ENCODE data around the gene NANOS2. TPM values are rescaled to one million over a fixed set of nuclear protein-coding genes. Genes with fewer than 3 reads are reported as not detected.
A peak's percentile ranks its signal among the peaks of the same experiment; 100 is the strongest.
"Not testable (repeated sequence)": the region's sequence is repeated elsewhere in the genome, so short reads cannot be mapped to it uniquely, and the experiment has no call there.

Gene NANOS2
- total RNA-seq, 1 donor from 2014 or later, result not detected

DNA sequence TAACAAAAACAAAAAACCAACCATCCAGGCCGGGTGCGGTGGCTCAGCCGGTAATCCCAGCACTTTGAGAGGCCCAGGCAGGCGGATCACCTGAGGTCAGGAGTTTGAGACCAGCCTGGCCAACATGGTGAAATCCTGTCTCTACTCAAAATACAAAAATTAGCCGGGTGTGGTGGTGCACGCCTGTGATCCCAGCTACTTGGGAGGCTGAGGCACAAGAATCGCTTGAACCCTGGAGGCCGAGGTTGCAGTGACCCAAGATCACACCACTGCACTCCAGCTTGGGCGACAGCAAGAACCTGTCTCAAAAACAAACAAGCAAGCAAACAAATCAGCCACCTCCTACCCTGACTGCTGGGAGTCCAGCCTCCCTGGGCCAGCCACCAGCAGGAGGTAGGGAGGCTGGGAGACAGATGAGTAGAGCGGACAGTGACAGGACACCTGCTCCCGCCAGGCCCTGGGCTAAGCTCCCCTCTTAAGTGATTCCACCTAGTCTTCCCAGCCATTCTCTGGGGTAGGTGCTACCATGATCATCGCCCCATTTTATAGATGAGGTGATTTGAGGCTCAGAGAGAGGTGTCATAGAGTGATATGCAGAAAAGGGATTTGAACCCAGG, 18.5 kb downstream of the NANOS2 start:
- not testable (repeated sequence) for DNase-seq (ENCODE audit: low spot score)

DNA sequence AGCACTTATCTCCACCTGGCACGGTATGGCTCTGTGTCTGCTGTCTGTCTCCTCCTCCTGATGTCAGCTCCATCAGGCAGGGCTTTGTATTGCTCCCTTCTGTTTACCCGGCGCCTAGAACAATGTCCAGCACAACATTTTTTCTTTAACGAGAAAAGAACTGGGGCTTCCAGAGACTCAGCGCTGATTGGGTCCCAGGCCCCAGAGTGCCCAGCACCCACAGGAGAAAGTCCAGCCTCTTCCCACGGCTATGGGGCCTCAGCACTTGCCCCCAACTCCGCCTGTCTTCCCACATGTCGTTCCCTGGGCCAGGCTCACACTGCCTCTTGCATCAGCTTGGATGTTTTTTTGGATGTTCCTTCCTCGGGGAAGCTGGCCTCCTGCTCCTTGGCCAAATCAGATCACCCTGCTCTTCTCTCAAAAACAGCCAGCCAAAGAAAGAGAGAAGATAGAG, 19.0 kb downstream of the NANOS2 start:
- no peak for DNase-seq (ENCODE audit: low spot score)

DNA sequence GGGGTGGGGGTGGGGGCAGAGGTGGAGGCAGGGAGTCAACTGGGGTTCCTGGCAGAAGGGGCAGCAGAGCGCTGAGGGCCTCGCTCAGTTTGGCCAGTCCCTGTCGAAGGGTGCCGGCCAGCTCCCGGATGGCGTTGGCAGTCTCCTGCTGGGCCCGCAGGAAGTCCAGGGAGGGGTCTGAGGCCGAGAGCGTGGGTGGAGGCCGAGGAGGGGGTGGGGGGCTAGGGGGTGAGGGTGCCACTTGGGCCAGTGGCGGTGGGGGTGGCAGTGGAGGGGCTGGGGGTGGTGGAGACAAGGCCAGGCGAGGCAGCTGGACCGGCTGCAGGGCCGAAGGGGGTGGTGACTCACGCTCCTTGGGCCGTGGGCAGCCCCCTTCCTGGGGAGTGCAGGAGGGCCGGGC, 23.7 kb downstream of the NANOS2 start:
- DNase-seq (ENCODE audit: low spot score), result no peak

GRCh38 chr19:45889210-45889885, 25.2 kb downstream of the NANOS2 start:
- no peak for DNase-seq (ENCODE audit: low spot score)

GRCh38 chr19:45887200-45887710, 27.3 kb downstream of the NANOS2 start:
- no peak for DNase-seq (ENCODE audit: low spot score)

- DNase-seq (ENCODE audit: low spot score), result peak; percentile 95
Measured at GRCh38 chr19:45886427-45887199, 28.0 kb downstream of the NANOS2 start.

GRCh38 chr19:45885556-45886426, 28.8 kb downstream of the NANOS2 start, which contains the start of gene IRF2BP1:
IRF2BP1 (minus strand) TSS chr19:45886141; CDS start chr19:45885774, 367 bp downstream.
- peak; percentile 94 for DNase-seq (ENCODE audit: low spot score)

- DNase-seq (ENCODE audit: low spot score), result no peak
Measured at GRCh38 chr19:45884682-45885555, 29.7 kb downstream of the NANOS2 start.

- no peak for DNase-seq (ENCODE audit: low spot score)
Measured at GRCh38 chr19:45883881-45884681, 30.5 kb downstream of the NANOS2 start.

DNA sequence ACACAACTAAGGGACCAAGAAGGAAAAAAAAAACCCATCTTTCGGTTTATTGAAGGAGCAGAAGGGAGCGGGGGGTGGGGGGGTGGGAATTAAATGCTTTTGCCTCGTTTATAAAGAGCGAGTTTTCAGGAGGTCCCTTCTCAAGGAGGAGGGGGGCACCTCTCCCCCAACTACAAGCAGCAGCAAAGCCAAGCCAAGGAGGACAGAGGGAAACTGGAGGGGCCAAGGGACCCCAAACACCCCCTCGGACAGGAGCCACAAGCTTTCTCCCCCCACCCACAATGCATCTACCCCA, 31.0 kb downstream of the NANOS2 start:
- no peak for DNase-seq (ENCODE audit: low spot score)

DNA sequence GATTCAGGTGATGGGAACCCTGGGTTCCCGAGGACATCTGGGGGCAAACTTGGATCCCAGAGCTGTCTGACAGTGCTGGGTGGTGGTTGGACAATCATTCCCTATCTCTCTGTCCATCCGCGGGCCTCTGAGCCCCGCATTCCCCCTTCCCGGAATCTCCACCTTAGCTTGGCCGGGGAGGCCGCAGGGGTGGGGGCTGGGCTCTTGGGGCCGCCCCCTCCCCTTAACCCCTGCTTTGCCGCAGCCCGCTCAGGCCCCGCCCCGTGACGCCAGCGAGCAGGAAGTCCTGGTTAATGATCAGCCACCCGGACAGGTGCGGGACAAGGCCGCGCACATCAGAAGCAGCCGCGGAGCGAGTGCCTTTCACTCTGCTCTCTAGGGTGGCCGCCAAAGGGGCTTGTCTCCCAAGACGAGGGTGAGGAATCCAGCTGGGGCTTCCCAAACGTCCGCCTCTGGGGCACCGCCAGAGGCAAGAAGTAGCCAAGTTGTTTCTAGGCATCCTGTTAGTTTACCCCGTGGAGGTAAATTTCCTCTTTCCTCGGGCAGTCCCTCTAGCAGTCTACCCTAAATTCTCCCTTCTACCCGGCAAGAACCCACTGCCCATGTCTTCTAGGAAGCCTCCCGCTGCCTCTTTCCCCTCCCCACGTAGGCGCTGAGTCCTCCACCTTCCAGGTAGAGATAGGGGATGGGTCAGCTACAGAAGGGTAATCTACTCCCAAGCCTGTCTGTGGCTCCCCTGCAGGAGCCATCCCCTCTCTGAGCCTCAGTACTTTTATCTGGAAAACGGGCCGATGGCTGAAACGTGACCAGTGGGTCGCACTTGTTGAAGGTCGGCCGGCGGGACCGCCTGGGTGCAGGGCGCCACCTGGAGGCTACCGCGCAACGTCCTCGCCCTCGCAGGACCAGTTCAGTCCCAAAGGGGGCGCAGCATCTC, 31.7 kb downstream of the NANOS2 start:
- peak; percentile 83 for DNase-seq (ENCODE audit: low spot score)

GRCh38 chr19:45881909-45882528, 32.6 kb downstream of the NANOS2 start:
- DNase-seq (ENCODE audit: low spot score), result no peak

DNA sequence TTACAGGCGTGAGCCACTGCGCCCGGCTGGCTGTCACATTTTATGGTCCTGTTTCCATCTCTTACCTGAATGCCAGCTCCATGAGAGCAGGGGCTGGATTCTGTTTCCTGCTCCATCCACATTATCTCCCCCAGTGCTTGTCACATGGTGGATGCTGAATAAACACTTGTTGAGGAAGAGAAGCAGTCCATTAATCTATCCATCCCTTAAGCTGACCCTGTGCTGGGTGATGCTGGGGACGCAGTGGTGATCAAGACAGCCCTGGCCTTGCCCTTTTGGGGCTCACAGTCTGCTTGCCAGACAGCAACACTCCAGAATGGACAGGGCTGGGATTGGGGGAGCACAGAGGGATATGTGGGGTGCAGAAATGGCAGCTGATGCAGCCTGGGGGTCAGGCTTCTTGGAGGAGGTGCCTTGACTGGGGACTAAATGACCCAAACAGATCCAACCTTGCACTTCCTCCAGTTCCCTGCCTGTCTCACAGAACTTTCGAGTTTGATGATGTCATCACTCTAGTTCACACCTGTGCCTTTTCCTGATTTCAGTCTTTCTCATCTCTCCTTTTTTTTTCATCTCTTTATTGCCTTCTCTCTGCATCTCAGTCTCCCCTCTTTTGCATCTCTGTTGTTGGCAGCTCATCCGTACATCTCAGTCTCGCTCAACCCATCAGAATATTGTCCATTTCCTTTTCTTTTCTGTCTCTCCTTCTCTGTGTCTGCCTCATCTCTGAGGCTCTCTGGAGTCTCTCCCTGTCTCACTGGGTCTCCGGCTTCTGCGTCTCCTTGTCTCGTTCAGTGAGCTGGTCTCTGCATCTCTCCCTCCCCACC, 33.3 kb downstream of the NANOS2 start:
- no peak for DNase-seq (ENCODE audit: low spot score)

DNA sequence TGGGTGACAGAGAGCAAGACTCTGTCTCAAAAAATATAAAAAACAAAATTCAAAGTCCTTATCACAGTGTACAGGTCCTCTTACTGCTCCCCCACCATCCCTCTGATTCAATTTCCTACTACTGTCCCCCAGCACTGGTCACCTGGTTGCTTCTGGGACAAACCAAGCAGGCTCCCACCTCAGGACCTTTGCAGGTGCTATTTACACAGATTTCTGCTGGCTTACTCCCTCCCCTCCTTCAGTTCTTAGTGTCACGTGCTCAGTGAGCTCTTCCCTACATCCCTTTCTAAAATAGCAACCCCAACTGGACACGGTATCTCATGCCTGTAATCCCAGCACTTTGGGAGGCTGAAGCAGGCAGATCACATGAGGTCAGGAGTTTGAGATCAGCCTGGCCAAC, 34.6 kb downstream of the NANOS2 start:
- DNase-seq (ENCODE audit: low spot score), result no peak

DNA sequence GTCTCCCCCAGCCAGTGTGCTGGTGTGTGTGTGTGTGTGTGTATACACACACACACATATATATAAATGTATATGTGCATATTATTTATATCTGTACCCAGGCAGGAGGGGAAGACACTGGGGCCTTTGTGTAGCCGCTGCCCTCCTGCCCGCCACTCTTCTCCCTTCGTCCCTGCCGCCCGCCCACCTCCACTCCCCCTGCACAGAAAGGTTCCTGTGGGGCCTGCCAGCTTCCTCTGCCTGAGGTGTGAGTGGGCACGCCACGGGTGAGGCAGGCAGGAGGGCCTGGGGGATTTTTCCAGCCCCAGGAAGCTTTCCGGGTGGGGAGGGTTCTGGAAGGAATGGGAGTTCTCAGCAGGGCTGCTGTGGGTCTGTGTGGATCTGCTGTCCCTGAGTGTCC, 35.5 kb downstream of the NANOS2 start:
- DNase-seq (ENCODE audit: low spot score), result no peak

GRCh38 chr19:45878043-45878794, 36.4 kb downstream of the NANOS2 start:
- no peak for DNase-seq (ENCODE audit: low spot score)

All from ureter (tissue), 1 donor.